ENCODE data around the gene ENG. TPM values are rescaled to one million over a fixed set of nuclear protein-coding genes. Genes with fewer than 3 reads are reported as not detected.

Gene ENG
- total RNA-seq, 1 experiment from 2014 or later, result 0.76 TPM

DNA sequence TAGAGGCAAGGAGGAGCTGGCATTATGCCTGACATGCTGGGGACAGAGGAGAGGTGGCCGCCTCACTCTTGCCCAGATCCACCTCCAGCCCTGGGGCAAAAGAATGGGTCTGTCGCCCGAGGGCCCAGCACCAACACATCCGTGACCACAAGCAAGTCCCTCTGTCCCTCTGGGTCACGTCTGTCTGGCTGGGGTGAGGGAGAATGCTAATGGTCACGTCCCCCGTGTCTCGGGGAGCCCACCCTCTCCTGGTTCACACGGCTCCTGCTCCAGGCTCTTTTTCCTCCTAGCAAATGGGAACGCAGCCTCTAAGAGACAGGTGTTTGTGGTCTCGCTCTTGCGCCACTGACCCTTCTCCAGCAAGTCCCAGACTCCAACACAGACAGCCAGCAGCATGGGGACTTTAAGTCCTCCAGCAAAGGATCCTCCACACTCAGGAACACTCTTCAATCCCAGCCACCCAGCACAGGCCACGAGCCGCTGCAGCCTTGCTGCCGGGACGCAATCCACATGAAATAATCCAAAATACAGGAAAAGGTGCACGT is 4.1 kb downstream of the ENG start:
- H2AFZ ChIP-seq (ENCODE audit: low read depth, low read length, poor library complexity, severe bottlenecking), result no peak overlapping the region
- no TSS peak for BruUV-seq (replicated peaks)
- RAD21 ChIA-PET (ENCODE audit: low non-redundant PET in 1 of 2, low total read pairs in 2 of 2, uncharacterized antibody in 2 of 2, unreplicated experiment in 2 of 2), result no interaction called here
- ATAC-seq (no peak), DNase-seq (ENCODE audit: low read depth, low spot score) (no peak)
- POLR2A ChIA-PET, result no interaction called here
- TF ChIP-seq CEBPB (IDR thresholded peaks at IDR 0.05; ENCODE audit: low read depth) (no peak), JUND (IDR thresholded peaks at IDR 0.05) (no peak), EZH2phosphoT487 (IDR thresholded peaks at IDR 0.05; ENCODE audit: borderline replicate concordance) (no peak), SIN3A (IDR thresholded peaks at IDR 0.05; ENCODE audit: low read depth) (no peak), EGR1 (IDR thresholded peaks at IDR 0.05; ENCODE audit: low read depth) (no peak), YY1 (IDR thresholded peaks at IDR 0.05; ENCODE audit: extremely low read depth, insufficient replicate concordance, low read depth, low read length) (no peak), RAD21 (IDR thresholded peaks at IDR 0.05; ENCODE audit: low read depth) (no peak), CBX3 (IDR thresholded peaks at IDR 0.05; ENCODE audit: low read depth) (no peak), TCF7L2 (IDR thresholded peaks at IDR 0.05; ENCODE audit: borderline replicate concordance, extremely low read depth, insufficient read depth, insufficient read length) (no peak), ZNF274 (IDR thresholded peaks at IDR 0.05; ENCODE audit: low read depth, low read length) (no peak), POLR2AphosphoS5 (IDR thresholded peaks at IDR 0.05; ENCODE audit: low read depth, low read length) (no peak), FOSL1 (IDR thresholded peaks at IDR 0.05; ENCODE audit: low read depth) (no peak), EZH2 (IDR thresholded peaks at IDR 0.05) (no peak), POLR2A (IDR thresholded peaks at IDR 0.05; ENCODE audit: borderline replicate concordance, extremely low read depth, insufficient read depth, insufficient read length) (no peak), ELF1 (IDR thresholded peaks at IDR 0.05; ENCODE audit: borderline replicate concordance, low read depth) (no peak), SRF (IDR thresholded peaks at IDR 0.05; ENCODE audit: low read depth) (no peak)
- TF ChIP-seq, protein P1, sequence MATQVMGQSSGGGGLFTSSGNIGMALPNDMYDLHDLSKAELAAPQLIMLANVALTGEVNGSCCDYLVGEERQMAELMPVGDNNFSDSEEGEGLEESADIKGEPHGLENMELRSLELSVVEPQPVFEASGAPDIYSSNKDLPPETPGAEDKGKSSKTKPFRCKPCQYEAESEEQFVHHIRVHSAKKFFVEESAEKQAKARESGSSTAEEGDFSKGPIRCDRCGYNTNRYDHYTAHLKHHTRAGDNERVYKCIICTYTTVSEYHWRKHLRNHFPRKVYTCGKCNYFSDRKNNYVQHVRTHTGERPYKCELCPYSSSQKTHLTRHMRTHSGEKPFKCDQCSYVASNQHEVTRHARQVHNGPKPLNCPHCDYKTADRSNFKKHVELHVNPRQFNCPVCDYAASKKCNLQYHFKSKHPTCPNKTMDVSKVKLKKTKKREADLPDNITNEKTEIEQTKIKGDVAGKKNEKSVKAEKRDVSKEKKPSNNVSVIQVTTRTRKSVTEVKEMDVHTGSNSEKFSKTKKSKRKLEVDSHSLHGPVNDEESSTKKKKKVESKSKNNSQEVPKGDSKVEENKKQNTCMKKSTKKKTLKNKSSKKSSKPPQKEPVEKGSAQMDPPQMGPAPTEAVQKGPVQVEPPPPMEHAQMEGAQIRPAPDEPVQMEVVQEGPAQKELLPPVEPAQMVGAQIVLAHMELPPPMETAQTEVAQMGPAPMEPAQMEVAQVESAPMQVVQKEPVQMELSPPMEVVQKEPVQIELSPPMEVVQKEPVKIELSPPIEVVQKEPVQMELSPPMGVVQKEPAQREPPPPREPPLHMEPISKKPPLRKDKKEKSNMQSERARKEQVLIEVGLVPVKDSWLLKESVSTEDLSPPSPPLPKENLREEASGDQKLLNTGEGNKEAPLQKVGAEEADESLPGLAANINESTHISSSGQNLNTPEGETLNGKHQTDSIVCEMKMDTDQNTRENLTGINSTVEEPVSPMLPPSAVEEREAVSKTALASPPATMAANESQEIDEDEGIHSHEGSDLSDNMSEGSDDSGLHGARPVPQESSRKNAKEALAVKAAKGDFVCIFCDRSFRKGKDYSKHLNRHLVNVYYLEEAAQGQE (IDR thresholded peaks at IDR 0.05; ENCODE audit: low read depth), result no peak
- TF ChIP-seq, protein P2, sequence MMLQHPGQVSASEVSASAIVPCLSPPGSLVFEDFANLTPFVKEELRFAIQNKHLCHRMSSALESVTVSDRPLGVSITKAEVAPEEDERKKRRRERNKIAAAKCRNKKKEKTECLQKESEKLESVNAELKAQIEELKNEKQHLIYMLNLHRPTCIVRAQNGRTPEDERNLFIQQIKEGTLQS (IDR thresholded peaks at IDR 0.05), result no peak
- TF ChIP-seq, protein P3, sequence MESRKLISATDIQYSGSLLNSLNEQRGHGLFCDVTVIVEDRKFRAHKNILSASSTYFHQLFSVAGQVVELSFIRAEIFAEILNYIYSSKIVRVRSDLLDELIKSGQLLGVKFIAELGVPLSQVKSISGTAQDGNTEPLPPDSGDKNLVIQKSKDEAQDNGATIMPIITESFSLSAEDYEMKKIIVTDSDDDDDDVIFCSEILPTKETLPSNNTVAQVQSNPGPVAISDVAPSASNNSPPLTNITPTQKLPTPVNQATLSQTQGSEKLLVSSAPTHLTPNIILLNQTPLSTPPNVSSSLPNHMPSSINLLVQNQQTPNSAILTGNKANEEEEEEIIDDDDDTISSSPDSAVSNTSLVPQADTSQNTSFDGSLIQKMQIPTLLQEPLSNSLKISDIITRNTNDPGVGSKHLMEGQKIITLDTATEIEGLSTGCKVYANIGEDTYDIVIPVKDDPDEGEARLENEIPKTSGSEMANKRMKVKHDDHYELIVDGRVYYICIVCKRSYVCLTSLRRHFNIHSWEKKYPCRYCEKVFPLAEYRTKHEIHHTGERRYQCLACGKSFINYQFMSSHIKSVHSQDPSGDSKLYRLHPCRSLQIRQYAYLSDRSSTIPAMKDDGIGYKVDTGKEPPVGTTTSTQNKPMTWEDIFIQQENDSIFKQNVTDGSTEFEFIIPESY (IDR thresholded peaks at IDR 0.05; ENCODE audit: extremely low read depth, insufficient replicate concordance, low read length), result no peak
- TF ChIP-seq, protein P4, sequence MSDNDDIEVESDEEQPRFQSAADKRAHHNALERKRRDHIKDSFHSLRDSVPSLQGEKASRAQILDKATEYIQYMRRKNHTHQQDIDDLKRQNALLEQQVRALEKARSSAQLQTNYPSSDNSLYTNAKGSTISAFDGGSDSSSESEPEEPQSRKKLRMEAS (IDR thresholded peaks at IDR 0.05), result no peak
- H3K79me2 ChIP-seq (ENCODE audit: insufficient read depth, low read length), result no peaks in the 10 kb centered on the region
- H3K9me2 ChIP-seq (ENCODE audit: insufficient read depth), result no peaks in the 10 kb centered on the region
- no peak overlapping the region for H3K9ac ChIP-seq (ENCODE audit: low read length)
- no peak overlapping the region for H3K4me2 ChIP-seq (ENCODE audit: low read length)
- no peaks in the 10 kb centered on the region for H3K36me3 ChIP-seq (ENCODE audit: control insufficient read depth in 1 of 2, insufficient read depth in 2 of 2, low read length in 2 of 2)
- H3K4me1 ChIP-seq (ENCODE audit: control insufficient read depth in 1 of 2, insufficient read depth in 2 of 2, low read length in 2 of 2), result no peaks in the 10 kb centered on the region
- H4K20me1 ChIP-seq (ENCODE audit: insufficient read depth), result no peaks in the 10 kb centered on the region
- H3K27me3 ChIP-seq (ENCODE audit: insufficient read depth, low read length), result no peaks in the 10 kb centered on the region
- CTCF ChIA-PET, result no interaction called here
- intact Hi-C loops (cut with micrococcal nuclease), result no loop called here
- H3K9me3 ChIP-seq (ENCODE audit: control insufficient read depth in 1 of 2, insufficient read depth in 1 of 2, low read depth in 1 of 2, low read length in 2 of 2), result peaks cover 3 to 11% of the 10 kb centered on the region in 2 experiments; a peak in 2 of 4 replicates
- no peak overlapping the region for H3K27ac ChIP-seq (ENCODE audit: low read depth, low read length)
- no peak overlapping the region for H3K4me3 ChIP-seq (replicated peaks in 1 of 2; ENCODE audit: low read depth in 1 of 2, low read length in 2 of 2)
